Hepatocyte (in vitro differentiated cells): ENCODE data around the gene CDH4.

ENCODE experiments used
- CTCF ChIP-seq: fragments of 200-600 bp; sonication (generic); IDR thresholded peaks from 2 replicates; pipeline ENCODE4 v1.5.1; 2016; ENCODE audit warnings: antibody characterized with exemption, mild to moderate bottlenecking; ENCODE audit not compliant: poor library complexity
- EZH2 ChIP-seq: fragments of 200-600 bp; sonication (generic); IDR thresholded peaks from 2 replicates; pipeline ENCODE4 v1.6.1; 2016; ENCODE audit warnings: antibody characterized with exemption, mild to moderate bottlenecking, borderline replicate concordance

GRCh38 chr20:61807471-61808160, 555.6 kb downstream of the CDH4 start:
- TF ChIP-seq CTCF, result no peak
- no peak for TF ChIP-seq EZH2
